HG02870 (cell line): ENCODE measurements around the gene ZNF528.

Experiments used
- ATAC-seq: cut with Tn5 transposase; IDR thresholded peaks from one replicate; pipeline ENCODE4 v1.9.1; 2021; ENCODE audit warnings: mild to moderate bottlenecking, moderate library complexity; ENCODE audit not compliant: unreplicated experiment

The ZNF528 gene

GRCh38 chr19:52397310-52398080, at the start of gene ZNF528:
TSS of gene ZNF528 (plus strand) at chr19:52397849. CDS start at chr19:52402014, 4,165 bp downstream.
- peak; percentile 83 for ATAC-seq

GRCh38 chr19:52351512-52351911, 46.1 kb upstream of the ZNF528 start:
- ATAC-seq, result no peak

GRCh38 chr19:52366414-52366824, 31.2 kb upstream of the ZNF528 start:
- ATAC-seq, result no peak

- ATAC-seq, result peak; percentile 55
Observed at GRCh38 chr19:52369559-52370340, 27.9 kb upstream of the ZNF528 start, which contains the start of gene ZNF880. TSS of gene ZNF880 (plus strand) at chr19:52369923. CDS start at chr19:52369966, 43 bp downstream.

DNA sequence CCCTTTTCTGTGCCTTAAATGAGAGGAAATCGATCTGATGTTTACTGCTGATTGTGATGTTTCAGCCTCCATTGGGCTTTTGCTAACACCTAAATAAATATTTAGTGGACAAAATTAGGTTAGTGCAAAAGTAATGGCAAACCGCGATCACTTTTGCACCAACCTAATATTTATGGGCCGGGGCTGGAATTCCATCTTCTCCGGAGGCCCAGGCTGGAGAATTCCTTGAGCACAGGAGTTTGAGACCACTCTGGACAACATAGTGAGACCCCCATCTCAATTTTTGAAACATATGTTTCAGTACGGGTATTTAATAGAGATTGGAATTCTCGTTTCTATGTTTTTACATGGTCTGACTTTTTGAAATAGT, 27.3 kb upstream of the ZNF528 start:
- no peak for ATAC-seq

DNA sequence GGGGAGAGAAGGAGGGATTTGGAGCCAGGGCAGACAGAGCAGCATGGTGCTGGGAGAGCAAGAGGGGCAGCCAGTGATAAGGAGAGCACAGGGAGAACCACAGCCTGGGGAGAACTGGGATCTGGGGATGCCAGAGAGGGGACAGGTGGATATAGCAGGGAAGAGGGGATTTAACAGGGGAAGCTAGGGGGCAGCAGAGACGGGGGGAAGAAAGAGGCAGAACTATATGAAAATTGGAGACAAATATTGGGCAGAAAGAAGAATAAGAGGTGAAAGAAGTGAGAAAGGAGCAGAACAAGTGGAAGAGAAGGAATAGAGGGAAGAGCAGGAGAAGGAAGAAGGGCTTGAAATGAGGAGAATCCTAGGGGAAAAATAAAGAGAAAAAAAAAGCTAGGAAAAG, 6.5 kb upstream of the ZNF528 start:
- no peak for ATAC-seq

DNA sequence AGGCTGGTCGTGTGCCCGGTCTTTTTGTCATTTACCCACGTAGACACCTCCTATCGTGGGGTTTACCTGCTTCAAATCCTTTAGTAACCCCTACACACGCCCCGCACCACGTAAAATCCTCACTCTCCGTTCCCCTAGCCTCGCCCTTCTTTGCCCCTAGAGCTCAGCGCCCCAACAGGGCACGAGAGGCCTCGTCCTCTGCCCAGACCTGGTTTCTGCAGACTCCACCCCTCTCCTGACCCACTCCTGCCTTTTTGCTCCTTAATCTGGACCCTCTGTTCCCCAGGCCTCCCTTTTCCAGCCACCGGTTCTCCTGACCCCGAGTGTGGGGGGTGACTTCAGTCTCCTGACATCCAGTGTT, 412 bp downstream of the ZNF528 start:
- ATAC-seq, result peak; percentile 11

DNA sequence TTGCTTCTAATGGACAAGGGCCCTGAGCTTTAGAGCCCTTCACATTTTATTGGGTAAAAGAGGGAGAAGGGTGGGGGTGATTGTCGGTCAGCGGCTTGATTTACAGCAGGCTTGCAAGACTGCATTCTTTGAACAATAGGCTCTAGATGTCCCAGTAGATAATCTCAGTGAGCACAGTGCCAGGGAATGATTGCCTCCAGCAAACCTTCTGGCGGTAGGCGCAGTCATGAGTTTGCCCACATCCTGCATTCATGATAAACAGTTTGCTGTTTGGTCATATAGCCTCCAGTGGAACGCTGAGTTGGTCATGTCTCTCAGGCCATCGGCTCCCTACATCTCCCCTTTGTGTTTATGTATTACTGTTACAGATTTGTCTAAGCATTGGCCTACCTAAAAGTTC, 12.6 kb downstream of the ZNF528 start:
- no peak for ATAC-seq

GRCh38 chr19:52415711-52416110, 18.1 kb downstream of the ZNF528 start:
- ATAC-seq, result no peak

DNA sequence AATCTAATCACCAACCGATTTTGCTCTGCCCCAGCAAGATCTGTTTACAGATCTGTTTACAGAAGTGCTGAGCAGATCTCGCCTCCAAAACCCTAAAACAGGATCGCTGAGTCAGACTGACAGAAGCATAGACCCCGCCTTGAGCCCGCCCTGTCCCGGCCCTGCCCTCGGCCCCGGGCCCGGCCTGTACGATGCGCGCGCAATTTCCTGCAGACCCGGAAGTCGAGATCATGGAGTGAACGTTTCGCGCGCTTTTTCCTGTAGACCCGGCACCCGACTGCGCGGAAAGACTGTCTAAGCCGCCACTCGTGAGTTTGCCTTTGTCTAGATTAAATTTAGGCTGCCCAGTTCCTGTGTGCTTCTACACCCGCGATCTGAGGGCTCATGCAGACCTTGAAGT, 31.3 kb downstream of the ZNF528 start, which contains the start of gene ZNF534:
TSS of gene ZNF534 (plus strand) at position 212 of the 400 bp plus-strand sequence. CDS start 2,327 bp downstream, outside the sequence.
- no peak for ATAC-seq

- ATAC-seq, result no peak
Observed at GRCh38 chr19:52442179-52442578, 44.5 kb downstream of the ZNF528 start.

DNA sequence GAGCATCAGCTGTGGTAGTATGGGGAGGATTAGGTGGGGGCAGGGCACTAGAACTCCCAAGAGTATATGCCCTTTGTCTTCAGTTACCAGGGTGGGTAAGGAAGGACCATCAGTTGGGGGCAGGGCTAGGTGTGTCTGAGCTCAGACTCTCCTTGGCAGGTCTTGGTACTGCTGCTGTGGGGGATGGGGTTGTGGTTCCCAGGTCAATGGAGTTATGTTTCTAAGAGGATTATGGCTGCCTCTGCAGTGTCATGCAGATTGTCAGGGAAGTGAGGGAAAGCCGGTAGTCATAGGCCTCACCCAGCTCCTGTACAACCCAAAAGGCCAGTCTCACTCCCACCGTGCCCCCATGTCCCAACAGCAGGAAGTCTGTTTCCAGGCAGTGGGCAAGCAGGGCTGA, 46.9 kb downstream of the ZNF528 start:
- ATAC-seq, result no peak

DNA sequence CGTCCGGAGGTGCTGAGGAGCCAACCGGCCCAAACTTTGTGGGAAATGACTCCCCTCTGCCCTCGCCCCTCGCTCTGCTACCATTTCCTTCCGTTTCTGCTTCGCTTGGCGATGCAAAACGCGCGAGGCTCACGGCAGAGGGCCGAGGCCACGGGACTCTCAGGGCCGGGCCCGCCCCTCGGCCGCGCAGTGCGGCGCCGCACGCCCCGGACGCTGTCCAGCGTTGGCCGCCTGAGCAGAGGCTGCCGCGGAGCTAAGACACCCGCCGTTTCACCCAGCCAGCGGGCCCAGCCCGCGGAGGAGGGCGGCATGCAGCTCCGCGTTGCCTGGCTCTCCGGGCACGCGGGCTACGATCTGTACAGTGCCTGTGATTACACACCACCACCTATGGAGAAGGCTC, 53.6 kb downstream of the ZNF528 start:
- no peak for ATAC-seq

DNA sequence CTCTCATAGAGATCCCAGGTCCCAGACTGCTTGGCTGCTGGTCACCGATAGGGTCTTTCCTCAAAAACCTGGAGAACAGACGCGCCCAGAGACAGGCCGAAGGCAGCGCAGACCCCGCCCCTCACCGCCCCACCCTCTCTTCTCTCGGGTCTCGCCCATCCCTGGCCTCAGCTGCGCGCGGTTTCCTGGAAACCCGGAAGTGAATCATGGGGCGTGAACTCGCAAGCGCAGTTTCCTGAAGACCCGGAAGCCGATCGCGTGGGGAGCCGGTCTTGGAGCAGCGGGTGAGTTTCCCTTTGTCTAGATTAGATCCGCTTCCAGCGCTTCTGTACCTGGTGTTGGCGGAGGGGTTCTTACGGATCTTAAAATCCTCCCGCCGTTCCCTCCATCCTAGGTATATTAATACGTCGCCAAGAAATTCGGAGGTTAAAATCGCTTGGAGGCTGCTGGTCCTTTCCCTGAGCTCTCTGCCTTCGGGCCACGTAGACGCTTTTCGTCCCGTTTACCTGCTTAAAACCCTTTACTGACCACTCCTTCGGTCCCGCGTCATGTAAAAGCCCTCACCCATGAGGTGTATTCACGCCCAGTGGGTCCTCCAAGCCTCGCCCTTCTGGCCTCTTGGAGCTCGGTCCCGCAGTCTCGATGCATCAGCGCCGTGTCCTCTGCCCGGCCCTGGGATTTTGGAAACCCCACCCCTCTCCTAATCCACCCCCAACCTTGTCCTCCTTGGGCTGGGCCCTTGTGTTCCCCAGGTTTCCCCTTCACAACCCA, 55.9 kb downstream of the ZNF528 start, which contains the start of gene ZNF578:
TSS of gene ZNF578 (plus strand) at position 230 of the 771 bp plus-strand sequence. CDS start 48,293 bp downstream, outside the sequence.
- ATAC-seq, result no peak

DNA sequence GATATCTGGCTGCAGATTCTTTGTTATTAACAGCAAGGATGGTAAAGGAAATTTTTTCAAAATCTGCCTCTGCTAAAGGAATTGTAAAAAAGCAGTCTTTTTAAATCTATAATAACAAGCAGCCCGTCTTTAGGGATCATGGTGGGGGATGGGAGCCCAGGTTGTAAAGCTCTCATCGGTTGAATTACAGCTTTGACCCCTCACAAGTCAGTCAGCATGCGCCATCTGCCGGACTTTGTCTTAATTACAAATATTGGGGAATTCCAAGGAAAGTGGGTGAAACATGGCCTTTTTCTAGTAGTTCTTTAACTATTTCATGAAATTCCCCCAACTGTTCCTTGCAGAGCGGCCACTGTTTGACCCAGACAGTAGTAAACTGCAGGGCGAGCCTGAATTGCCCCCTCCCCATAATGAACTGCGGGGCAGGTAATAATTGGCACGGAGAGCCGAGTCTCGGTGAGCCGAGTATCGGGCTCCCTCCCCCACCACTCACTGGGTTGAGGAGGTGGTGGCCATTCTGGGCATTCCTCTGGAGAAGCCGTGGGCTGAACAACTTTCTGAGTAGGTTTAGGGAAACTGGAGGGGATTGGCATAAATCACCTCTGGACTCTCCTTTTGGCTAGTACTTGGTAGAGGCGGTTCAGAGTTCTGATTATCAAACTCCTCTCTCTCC, 67.3 kb downstream of the ZNF528 start:
- ATAC-seq, result no peak
